NCI-H82 treated with DMSO at 0.1 percent for 48 hours (cell line): Measurements from ENCODE around the gene NEURL1.
"Not testable (repeated sequence)": the region's sequence is repeated elsewhere in the genome, so short reads cannot be mapped to it uniquely, and the experiment has no call there.

Experiments
- DNase-seq: peaks from one replicate; lab custom pipeline; 2025; ENCODE audit not compliant: unreplicated experiment; lab: John Stamatoyannopoulos, UW

NEURL1 gene

GRCh38 chr10:103602028-103602851 is 108.7 kb downstream of the NEURL1 start:
- no peak for DNase-seq

GRCh38 chr10:103602852-103603155 is 109.3 kb downstream of the NEURL1 start:
- no peak for DNase-seq

DNA sequence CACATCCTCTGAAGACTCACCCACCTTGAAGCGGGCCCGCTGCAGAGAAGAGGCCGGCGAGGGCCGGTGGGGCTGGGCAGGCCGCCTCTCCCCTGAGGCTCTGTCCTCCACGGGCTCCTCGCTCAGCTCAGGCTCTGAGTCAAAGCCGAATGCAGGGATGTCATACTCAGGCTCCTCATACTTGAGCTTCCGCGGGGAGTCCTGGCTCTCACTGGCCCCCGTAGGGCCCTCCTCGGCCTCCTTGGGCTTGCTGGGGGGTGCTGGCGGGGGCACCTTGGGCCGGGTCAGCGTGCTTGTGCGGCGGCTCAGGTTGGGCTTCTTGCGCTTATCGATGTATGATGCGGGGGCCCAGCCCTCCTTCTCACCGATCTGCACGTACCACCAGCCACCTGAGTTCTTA is 109.9 kb downstream of the NEURL1 start:
- DNase-seq = no peak

- DNase-seq = no peak
Observed at GRCh38 chr10:103605359-103606096, 112.0 kb downstream of the NEURL1 start.

DNA sequence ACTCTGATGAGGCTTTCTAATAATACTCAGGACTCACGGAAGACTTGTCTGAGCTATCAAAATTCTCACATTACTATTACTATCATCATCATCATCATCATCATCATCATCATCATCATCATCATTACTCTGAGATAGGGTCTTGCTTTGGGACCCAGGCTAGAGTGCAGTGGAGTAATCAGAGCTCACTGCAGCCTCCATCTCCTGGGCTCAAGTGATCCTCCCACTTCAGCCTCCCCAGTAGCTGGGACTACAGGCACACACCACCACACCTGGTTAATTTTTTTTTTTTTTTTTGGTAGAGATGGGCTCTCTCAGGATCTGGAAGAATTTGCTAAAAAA is 112.6 kb downstream of the NEURL1 start:
- not testable (repeated sequence) for DNase-seq

GRCh38 chr10:103607051-103607450 is 113.5 kb downstream of the NEURL1 start:
- not testable (repeated sequence) for DNase-seq

- not testable (repeated sequence) for DNase-seq
Observed at GRCh38 chr10:103608056-103608455, 114.6 kb downstream of the NEURL1 start.

- DNase-seq = no peak
Observed at GRCh38 chr10:103609231-103610082, 116.0 kb downstream of the NEURL1 start.

- DNase-seq = no peak
Observed at GRCh38 chr10:103610083-103610472, 116.6 kb downstream of the NEURL1 start.

DNA sequence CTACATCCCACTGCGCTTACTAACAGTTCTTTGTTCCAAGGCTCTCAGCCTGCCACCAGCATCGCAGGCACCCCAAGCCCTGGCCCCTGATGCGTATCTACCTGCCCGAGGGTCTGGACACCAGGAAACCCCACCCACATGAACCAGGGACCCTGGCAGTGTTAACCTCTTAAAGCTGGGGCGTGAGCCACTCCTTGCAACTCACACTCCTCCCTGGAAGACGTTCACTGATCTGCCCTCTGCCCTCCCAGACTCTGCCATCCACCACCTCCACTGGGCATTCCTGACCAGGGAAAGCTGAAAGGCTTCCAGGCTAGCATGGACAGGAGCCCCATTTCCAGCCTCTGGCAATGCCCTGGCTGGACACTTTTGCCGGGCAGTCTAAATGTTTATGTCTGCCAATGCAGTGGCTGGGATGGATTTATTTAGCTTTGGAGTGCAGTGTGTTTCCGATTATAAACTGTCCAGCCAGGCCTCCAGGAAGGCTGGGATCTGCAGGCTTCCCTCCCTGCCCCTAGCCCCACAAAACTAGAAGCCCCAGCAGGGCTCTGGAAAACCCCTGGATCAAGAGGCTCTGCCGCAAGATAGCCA is 117.5 kb downstream of the NEURL1 start:
- DNase-seq = no peak

DNA sequence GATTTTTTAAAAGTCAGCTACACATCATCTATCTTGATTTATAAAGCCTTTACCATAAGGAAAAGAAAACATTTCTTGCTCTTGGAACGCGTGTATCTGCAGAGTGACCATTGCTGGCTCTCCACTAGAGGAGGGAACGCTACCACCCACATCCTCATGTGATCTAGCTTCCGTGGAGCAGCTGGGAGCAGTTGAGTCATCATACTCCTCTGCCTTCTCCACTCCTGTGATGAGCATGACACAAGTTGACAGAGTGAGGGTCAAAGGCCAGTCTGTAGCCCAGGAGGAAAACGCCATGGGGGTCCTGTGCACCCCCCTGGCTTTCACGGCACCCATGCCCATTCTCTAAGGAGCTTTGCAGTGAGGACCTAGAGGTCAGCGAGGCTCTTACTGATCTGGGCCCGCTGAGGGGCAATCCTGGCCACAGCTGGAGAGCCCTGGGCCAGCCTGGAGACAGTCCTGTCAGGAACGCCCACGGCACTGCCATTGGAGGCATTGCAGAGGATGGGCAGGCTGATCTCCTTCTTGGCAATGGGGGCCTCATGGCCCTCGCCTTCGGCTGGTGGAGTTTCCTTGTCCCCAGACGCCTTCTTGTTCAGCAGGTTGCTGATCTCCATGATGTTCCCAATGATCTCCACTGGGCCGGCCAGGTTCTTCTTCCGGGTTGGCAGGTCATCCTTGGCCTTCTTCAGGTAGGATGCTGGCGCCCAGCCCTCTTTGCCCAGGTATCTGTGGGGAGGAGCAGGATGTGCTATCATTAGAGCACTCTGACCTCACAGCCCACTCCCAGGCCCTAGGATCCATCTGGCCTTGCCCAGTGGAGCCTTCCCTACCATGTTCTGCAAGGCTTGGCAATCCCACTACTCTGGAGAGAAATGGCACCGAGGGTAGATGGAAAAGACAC is 119.2 kb downstream of the NEURL1 start:
- no peak for DNase-seq

GRCh38 chr10:103613616-103614015 is 120.1 kb downstream of the NEURL1 start:
- DNase-seq = no peak

GRCh38 chr10:103614306-103615158 is 121.0 kb downstream of the NEURL1 start:
- no peak for DNase-seq

GRCh38 chr10:103616705-103617601 is 123.4 kb downstream of the NEURL1 start:
- DNase-seq = no peak

GRCh38 chr10:103617602-103618385 is 124.3 kb downstream of the NEURL1 start:
- DNase-seq = no peak

DNA sequence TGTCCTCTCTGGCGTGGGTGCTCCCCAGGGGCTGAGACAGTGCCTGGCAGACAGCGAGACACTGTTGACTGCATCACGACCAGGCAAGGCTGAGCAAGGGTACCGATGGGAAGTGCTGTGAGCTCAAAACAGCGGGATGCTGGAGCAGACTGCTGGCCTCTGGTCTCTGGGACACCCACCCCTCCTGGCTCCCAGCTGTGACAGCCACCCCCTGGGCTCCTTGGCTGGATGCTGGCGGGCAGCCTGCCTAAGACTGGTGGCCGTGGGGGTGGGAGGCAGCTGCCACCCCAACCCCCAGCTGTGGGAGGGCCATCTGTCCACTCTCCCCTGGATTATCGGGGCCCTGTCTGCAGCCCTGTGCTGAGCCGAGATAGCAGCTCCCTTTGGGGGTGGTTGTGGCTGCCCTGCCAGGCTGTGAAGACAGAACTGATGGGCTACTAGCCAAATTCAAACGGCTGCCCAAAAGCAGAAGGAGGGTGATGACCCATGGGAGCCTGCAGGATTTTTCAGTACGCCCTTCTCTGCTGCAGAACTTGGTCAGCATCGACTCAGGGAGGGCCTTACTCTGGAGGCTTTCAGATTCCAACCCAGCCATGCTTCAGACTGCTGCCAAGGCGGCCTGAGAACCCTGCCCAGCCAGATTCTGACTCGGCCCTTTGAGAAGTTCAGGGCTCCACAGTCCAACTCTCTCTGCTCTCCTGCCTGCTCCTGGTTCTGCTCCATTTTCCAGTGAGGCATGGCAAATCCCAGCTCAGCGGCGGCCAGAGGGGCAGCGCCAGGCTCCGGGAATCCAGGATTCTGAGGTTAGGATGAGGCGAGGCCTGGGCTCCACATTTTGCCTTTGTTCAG is 125.3 kb downstream of the NEURL1 start:
- no peak for DNase-seq
